Medulla oblongata (tissue), 1 donor: ENCODE results near the gene COPS7A.

Source experiments
- DNase-seq: peaks from one replicate; pipeline ENCODE4 v3.0.0-alpha.2; 2015; ENCODE audit errors: extremely low spot score

The COPS7A gene

DNA sequence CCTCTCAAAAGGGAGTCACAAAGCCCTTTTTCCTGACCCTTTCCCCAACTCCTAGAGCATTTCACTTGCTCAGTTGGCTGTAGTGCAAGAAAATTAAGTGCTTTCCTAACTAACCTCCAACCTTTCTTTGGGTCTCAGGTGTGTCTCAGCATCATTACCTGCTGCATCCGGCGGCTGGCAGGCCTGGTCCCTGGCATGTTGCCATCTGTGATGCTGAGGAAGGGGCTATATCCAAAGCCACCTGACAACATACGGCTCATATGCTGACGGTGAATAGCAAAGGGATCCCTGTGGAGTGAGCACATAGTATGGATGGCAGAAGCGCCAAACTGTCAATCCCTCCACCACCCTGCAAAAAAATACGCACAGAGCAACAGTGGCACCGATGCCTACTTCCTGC is 27.9 kb downstream of the COPS7A start:
- DNase-seq, result no peak

DNA sequence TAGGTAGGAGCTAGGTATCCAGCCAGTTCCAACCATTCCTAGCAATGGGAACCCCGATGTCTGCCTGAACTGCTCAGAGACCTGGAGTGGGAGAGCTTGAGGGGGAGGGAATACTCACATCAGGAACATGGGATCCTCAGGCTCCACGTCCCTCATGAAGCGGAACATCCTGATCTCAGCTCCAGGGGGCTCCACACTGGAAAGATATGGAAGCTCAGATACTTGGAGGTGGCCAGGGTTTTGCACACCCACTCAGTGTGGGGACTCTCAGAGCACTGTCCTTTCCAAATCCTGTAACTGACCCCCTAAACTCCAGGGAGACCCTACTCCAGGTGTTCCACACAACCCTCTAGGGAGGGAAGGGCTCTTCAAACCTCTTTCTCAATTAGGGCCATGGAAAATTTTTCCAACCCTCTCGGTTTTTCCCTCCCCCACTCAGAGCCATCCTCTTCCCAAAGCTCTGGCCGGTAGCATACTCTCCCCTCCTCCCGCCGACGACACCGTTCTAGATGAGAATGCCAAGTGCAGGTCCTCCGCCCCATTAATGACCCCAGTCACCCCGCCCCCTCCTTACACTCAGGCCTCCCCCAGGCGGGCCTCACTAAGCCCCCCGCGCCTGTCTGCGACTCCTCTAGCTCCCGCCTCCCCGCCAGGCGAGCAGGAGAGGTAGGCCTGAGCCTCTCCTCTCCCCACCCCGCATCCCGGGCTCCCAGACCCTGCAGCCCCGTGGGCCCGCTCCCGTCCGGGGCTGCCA is 28.5 kb downstream of the COPS7A start:
- DNase-seq, result no peak

DNA sequence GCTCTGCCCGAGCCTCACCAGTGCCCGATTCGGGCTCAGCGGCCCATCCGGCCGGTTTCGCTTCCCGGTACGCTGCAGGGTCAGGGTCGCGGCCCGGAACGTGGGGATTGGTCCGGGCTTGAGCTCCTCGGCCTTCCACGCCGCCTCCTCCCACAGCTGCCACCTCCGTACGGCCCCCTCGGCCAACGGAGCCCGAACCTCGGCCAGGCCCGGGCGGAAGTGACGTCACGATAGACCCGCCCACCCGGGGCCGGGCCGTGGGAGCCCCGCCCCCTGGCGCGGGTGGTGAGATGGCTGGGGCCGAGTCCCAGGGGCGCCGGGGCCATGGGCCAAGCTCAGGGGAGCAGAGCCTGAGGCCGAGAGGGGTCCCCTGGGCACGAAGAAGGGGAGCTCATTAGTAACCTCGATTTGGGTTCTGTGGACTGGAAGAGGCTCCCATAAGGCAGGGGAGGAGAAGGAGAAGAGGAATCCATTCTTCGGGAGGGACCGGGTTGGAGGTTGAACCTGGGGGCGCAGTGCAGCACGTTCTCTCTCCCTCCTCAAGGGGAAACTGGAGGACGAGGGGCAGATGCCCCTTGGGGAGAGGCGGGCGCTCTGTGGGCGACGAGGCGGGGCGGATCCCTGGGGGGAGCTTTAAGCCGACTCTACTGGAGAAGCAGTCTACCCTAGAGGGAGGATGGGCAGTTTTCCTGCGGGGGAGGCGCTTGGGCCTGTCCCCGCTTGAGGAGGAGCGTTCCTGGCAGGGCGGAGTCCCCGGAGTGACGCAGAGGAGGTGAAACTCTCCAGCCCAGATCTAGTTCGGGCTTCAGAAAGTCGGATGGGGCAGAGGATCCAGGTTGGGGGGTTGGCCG is 29.3 kb downstream of the COPS7A start, which contains the start of gene MLF2:
TSS of gene MLF2 (minus strand) at position 221 of the 851 bp plus-strand sequence. CDS start 807 bp downstream, outside the sequence.
- DNase-seq, result peak; percentile 99

DNA sequence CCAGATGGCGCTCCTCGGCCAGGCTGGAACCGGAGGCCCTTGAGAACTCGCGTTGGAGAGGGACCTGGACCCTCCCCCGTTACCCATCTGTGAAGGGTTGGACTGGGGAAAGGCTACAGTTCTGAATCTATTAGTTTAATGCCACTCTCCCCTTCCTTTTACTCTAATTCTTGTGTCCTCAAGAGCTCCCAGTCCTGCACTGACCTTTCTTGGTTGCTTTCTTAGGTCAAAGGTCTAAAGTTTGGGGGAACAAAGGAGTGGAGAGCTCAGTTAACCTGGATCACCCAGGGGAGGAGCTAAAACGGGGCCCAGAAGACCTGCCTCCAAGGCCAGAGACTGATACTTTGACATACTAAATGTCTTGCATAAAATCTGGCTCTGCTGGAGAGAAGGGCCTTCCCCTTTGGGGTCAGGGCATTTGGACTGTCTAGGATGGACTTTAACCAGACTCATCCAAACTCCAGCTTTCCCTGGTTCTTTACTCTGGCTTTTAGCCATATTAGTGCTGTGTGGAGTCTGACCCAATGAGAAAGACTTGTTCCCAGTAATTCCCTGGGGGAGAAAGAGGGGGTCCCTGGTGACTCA is 30.0 kb downstream of the COPS7A start:
- DNase-seq, result no peak

DNA sequence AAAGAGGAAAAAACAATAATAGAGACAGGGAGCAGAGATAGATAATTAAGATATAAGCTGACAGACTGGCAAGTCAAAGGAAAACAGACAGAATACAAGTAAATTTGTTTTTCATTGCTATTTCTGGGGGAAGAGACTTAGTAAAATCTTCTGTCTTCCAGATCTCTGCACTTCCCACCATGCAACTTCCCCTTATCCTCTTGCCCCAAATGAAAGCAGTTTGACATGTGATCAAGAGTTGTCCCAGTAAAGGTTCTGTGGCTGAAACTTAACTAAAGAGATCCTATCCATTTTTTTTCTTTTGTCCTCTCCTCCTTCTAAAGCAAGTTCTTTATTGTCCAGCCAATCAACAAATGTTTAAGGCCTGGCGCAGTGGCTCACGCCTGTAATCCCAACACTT is 30.6 kb downstream of the COPS7A start:
- DNase-seq, result peak; percentile 67

DNA sequence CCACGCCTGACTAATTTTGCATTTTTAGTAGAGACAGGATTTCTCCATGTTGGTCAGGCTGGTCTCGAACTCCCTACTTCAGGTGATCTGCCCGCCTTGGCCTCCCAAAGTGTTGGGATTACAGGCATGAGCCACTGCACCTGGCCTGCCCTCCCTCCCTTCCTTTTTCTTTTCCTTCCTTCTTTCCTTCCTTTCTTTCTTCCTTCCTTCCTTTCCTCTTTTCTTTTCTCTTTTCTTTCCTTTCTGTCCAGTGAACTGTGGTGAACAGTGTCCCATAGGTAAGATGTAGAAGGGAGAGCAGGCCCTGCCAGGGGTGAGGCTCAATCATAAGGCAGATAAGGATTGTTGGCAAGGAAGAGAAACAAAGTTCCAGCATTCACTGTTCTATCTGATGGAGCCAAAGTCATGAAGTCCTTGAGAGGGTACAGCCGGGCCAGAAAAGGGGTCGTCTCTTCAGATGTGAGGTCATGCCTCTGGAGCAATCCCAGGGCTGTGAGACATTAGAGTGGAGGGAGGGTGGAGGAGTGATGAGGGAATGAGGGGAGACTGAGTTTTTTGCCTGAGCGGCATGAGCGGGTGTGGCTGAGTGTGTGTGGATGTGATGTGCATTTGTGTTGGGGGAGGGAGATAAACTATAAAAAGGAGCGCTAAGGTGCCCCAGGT is 33.3 kb downstream of the COPS7A start:
- no peak for DNase-seq

DNA sequence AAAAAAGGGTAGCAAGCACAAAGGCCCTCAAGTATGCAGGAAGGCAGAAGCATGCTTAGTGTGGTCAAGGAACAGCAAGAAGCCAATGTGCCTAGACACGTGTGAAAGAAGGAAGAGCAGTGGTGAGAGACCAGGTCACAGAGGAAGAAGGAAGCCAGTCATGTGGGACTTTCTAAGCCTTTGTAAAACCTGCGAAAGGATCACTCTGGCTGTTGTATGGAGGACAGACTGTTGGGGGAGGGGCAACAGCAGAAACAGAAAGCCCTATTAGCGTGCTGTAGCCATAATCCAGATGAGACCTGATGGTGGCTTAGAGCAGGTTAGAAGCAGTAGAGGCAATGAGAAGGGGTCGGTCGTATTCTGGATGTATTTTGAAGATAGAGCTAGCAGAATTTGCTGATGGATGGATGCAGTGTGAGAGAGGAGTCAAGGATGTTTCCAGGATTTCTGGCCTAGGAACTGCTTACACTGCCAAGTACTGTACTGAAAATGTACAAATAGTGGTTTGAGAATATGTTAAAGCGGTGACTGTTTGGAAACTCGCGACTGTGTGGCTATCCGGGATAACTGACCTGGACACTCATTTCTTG is 34.8 kb downstream of the COPS7A start:
- no peak for DNase-seq

DNA sequence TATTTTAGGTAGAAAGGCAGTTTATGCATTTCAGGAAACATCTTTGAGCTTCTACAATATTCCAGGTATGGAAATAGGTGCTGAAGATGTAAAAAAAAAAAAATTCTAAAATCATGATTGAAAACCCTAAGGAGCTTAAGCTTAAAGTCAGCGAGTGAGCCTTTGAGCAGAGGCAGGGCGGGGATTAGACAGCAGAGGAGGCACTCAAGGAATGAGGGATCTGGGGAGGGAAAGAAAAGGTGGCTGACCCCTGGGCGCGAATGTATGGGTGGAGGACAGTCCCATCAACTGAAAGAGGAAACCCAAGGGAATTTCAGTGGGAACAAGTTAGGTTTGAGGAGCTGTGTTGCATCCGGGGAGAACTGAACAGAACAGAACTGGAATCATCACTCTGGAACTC is 35.9 kb downstream of the COPS7A start:
- DNase-seq, result no peak

DNA sequence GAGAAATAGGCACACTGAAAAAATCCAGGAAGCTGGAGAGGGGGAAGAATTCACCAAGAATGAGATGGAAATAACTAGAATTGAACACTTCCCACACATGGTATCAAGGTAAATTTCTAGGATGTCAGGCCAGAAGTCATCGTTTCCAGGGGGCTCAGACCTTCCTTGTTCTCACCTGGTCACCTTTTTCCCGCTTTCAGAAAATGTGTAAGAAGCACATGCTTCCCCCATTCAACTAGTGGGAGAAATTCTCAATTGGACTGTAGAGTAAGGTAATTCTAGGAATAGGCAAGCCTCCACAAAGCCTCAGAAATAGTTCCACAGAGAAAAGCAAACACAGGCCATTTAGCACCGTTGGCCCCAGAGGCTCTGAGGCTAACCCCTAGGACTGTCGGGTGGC is 39.5 kb downstream of the COPS7A start:
- no peak for DNase-seq

DNA sequence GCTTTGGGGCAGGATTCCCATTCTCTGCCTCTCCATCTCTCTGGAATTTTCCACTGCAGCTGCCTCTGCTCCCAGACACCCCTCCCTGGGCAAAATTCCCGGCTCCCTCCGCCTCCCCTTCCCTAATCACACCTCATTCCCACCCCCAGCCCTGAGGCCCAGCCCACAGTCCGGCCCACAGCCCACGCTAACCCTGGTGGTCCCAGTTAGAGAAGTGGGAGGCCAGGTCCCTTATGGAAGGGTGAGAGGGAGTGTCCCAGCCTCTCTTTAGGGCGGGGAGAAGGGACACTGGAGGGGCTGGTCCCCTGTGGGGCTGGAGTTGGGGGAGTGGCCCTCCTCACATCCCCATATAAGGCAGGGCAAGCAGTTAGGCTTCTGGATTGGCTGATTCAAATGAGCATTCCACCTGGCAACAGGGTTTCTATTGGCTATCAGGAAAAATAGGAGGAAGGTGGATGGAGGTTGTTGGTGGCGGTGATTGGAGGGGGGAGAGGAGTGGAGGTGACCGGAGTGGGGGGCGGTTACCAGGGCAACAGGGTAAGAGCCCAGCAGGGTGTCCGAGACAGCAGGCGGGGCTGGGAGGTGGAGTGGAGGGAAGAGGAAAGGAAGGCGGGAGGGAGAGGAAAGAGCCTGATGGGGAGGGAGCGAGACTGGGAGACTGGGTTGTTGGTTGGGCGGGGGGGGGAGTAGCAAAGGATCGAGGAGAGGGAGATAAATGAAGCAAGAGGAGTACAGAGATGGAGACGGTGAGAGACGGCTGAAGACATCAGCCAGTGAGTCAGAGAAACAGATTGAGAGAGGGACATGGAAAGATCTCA is 40.4 kb downstream of the COPS7A start:
- DNase-seq, result peak; percentile 97

DNA sequence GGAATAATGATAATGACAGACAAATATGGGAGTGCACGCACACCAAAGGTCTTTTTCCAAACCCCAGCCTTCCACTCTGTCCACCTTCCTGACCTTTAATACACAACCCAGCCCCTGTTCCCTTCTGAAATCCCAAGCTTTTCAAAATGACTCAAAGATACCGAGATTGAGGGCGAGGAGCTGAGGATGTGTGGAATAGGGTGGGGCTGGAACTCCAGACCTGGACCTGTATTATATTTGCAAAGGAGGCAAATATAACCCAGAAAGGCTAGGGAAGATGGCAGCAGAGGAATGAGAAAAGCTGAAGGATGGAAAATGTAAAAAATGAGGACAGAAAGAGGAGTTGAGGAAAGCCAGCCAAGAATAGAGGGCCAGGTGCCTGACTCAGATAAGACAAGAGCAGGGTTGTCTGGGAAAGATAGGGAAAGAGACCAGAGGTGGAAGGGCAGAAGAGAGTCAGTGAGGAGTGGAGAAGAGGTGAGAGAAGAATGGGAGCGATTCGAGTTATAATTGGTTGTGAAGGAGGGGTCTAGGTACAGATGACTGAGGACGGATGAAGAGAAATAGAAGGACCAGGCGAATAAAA is 41.3 kb downstream of the COPS7A start:
- no peak for DNase-seq

DNA sequence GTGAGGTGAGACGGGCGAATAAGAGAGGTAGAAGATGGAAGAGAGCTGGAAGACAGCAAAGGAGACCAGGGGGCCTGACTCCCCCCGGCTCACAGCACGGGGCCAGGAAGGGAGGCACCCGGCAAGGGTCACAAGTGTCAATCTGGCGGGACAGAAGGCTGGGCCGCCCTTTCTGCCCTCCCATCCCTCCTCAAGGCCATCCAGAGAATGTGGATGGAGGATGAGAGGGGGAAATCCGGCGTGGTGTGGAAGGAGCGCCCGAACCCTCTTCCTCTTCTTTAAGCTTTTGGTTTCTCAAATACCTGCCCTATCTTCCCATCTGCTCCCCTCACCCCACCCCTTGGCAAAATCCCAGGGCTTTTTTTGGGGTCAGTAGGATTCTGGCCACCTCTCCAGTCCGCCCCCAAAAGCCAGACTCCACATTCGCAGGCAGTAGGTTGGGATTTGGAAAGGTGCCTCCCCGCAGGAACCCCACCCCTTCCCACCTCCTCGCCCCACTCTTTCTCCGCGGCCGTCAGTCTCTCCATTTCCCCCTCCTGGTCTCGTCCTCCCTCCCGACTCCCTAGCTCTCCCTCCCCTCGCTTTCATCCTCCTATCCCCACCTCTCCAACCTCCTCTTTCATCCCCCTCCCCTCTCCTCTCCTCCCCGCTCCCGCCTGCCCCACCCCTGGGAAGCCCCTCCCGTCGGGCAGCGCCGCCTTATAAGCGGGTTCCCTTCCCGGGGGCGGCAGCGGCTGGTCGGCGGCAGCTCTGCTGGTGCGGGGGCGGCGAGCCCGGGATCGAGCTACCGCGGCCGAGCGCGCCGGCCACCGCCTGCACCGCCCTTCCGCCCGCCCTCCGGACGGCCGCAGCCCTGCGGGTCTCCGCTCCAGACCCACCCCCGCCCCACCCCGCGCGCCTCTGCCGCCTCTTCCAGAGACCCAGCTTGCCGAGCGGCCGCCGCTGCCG is 42.1 kb downstream of the COPS7A start, which contains the start of gene PTMS:
TSS of gene PTMS (plus strand) at position 730 of the 948 bp plus-strand sequence. CDS start 343 bp downstream, outside the sequence.
- peak; percentile 51 for DNase-seq

DNA sequence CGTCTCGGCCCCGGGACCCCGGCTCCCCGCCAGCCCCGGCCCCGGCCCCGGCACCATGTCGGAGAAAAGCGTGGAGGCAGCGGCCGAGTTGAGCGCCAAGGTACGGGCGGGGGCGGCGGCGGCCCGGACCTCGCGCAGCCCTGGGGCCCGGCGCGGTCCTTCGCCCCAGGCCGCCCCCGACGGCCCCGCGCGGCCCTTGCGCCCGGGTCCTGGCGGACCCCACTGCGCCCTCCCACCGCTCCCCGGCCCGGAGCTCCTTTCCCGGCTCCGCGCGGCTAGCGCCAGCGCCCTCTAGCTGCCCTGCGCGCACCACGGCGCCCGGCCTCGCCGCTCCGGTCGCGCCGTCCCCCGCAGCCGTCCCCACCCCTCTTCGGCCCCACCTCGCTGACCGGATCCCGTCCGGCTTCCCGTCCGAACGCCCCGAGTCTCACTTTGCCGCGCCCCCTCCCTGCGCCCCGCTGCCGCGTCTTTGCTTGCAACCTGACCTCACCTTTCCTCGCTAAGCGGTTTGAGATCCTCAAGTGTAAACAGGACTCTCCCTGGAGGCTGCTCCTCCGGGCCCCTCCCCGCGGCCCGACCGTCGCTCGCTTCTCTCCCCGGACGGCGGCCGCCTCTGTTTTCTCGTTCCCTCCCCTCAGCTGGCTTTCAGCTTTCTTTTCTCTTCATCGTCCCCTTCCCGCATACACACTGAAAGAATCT is 43.0 kb downstream of the COPS7A start:
- DNase-seq, result peak; percentile 76

DNA sequence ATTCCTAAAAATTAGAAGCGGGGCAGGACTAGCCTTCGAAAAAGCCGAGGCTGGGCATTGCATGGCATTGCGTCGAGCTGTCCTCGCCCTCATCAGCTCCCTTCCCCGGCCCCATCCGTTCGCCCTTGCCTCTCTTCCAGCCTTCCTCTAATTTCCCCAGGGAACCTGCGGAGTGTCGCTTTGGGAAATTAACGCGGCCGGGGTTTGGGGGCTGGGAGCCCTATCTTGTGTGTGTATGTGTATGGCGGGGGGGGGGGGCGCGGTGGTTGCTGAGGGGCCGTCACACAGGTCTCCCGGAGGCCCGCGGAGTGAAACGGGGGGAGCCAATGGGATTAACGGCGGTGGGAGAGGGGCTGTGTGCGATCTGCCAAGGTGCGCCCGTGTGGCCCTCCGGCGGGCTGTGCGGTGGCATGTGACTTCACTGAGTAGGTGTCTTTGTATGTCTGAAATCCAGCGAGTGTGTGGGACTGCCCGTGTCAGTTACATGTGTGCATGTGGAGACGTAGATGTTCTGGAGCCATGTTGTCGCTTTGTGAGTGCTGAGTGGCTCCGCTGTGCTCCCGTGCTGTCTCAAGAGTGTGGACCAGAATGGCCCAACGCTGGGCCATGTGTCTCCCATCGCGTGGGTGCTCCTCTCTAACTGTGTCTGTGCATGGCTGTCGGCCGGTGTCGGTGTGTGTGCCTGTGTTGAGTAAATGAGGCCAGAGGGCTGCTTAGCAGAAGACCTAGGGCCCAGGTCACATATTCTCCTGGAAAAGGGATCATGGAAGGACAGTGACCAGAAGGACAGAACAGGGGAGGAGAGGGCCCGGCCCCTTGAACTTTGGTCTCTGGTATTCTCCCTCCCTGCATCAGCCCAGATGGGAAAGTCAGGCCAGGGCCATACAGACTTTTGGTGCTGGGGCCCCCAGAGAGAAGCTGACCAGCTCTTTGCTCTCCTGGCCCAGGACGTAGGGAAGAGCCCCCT is 43.8 kb downstream of the COPS7A start:
- DNase-seq, result no peak

DNA sequence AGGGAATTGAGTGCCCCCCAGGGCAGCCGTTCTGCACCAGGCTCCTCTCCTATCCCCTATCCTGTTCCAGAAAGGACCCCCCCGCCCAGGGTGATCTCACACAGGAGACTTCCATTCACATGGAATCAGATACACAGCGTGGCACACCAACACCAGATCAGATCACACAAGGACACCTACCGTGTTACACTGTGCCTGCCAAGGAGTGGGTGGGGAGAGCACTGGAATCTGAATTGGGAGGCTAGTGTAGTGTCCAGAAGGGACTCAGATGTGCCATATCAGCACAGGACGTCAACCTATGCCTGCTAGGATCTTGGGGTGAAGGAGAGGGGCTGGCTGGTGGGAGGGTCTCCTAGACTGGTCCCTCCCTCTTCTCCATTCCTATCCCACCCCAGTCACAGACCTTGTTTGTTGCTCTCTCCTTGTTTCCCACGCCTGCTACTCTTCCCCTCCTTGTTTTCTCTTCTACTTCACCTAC is 44.6 kb downstream of the COPS7A start:
- DNase-seq, result no peak

DNA sequence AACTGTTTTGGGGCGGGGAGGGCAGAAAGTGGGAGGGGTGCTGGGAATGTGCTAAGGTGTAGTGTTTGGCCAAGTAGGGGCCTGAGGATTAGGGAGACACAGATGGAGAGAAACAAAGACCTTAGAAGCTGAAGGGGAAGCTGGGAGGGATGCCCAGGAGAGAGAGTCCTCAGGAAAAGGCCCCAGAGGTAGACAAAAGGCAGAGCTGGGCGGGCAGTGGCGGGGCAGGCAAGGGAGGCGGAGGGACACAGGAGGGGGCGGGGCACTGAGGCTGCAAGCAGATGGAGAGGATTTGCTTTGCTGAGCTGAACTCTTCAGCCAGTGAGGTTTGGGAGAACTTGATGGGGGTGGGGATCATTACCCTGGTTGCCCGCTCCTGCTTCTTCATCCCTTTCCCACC is 45.1 kb downstream of the COPS7A start:
- DNase-seq, result no peak

DNA sequence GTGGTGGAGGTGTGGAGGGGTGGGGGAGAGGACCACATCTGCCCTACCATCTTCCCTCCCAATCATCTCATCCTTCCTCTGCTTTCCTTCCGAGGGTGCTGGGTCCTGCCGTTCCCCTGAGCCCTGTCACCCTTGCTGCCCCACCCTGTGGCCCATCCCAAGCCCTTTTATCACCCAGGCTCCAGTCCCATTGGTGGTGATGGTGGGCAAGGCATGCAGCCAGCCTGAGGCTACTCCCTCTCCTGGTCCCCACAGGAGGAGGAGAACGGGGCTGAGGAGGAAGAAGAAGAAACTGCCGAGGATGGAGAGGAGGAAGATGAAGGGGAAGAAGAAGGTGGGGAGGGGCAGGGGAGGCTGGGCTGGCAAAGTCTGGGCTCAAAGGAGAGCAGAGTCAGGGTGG is 45.8 kb downstream of the COPS7A start:
- no peak for DNase-seq
